Neural cell (in vitro differentiated cells): ENCODE data around the gene MYO18A. TPM values are rescaled to one million over a fixed set of nuclear protein-coding genes. Genes with fewer than 3 reads are reported as not detected.

Experiments
- H2AFZ ChIP-seq: fragments of 200-600, 300-800 bp; sonication (generic), shearing (Covaris generic); 2 replicates; pipeline ENCODE4 v1.6.0; 2014; ENCODE audit warnings: low read depth, mild to moderate bottlenecking, antibody characterized with exemption, low read length, moderate library complexity
- H3F3A ChIP-seq: fragments of 200-600 bp; shearing (Covaris generic); 2 replicates; pipeline ENCODE4 v1.6.1; 2016; ENCODE audit warnings: mild to moderate bottlenecking, moderate library complexity, mixed read lengths, antibody characterized with exemption, low read length; ENCODE audit not compliant: insufficient read depth, poor library complexity, severe bottlenecking
- H3K27ac ChIP-seq: fragments of 200-600, 300-800 bp; sonication (generic), shearing (Covaris generic); 2 replicates; pipeline ENCODE4 v1.5.1; 2014; ENCODE audit warnings: mild to moderate bottlenecking, low read length, moderate library complexity
- H3K27me3 ChIP-seq: fragments of 300-800, 200-600 bp; sonication (generic), shearing (Covaris generic); 2 replicates; pipeline ENCODE4 v1.6.0; 2014; ENCODE audit warnings: mild to moderate bottlenecking, low read depth, low read length, moderate library complexity; ENCODE audit not compliant: insufficient read depth
- H3K36me3 ChIP-seq: fragments of 300-800, 200-600 bp; sonication (generic), shearing (Covaris generic); 2 replicates; pipeline ENCODE4 v1.5.1; 2014; ENCODE audit warnings: mild to moderate bottlenecking, antibody characterized with exemption, low read length, moderate library complexity; ENCODE audit not compliant: insufficient read depth
- H3K4me2 ChIP-seq: fragments of 300-800, 200-600 bp; sonication (generic), shearing (Covaris generic); 2 replicates; pipeline ENCODE4 v1.6.0; 2014; ENCODE audit warnings: mild to moderate bottlenecking, low read length
- H3K4me3 ChIP-seq: fragments of 300-800, 200-600 bp; sonication (generic), shearing (Covaris generic); 2 replicates; pipeline ENCODE4 v1.5.1; 2014; ENCODE audit warnings: mild to moderate bottlenecking, low read length, moderate library complexity
- H3K79me2 ChIP-seq: fragments of 200-600 bp; shearing (Covaris generic); replicated peaks from 2 replicates; pipeline ENCODE4 v1.6.0; 2014; ENCODE audit warnings: mild to moderate bottlenecking, low read length, moderate library complexity; ENCODE audit not compliant: insufficient read depth
- H3K9ac ChIP-seq: fragments of 300-800, 200-600 bp; sonication (generic), shearing (Covaris generic); 2 replicates; pipeline ENCODE4 v1.6.1; 2016; ENCODE audit warnings: mild to moderate bottlenecking, low read length, mixed read lengths
- H3K9me2 ChIP-seq: fragments of 200-600 bp; shearing (Covaris generic); 2 replicates; pipeline ENCODE4 v1.6.1; 2016; ENCODE audit warnings: mild to moderate bottlenecking, low read length, mixed read lengths; ENCODE audit not compliant: insufficient read depth
- H3K9me3 ChIP-seq: fragments of 200-600, 300-800 bp; sonication (generic), shearing (Covaris generic); 2 replicates; pipeline ENCODE4 v1.6.1; 2016; ENCODE audit warnings: mild to moderate bottlenecking, mixed run types, low read length, moderate library complexity, mixed read lengths
- H4K20me1 ChIP-seq: fragments of 200-600 bp; shearing (Covaris generic); 2 replicates; pipeline ENCODE4 v1.6.1; 2016; ENCODE audit warnings: mild to moderate bottlenecking, mixed run types; ENCODE audit not compliant: insufficient read depth
- CTCF ChIP-seq: fragments of 450-650 bp; IDR thresholded peaks from 2 replicates; pipeline ENCODE4 v1.5.1; 2014; ENCODE audit warnings: antibody characterized with exemption, mild to moderate bottlenecking, moderate library complexity; ENCODE audit not compliant: poor library complexity, severe bottlenecking
- EP300 ChIP-seq: fragments of 450-650 bp; conservative IDR thresholded peaks from 2 replicates; pipeline ENCODE4 v1.6.1; 2014; ENCODE audit warnings: antibody characterized with exemption, mild to moderate bottlenecking, moderate library complexity; ENCODE audit not compliant: poor library complexity, severe bottlenecking
- EZH2 ChIP-seq: fragments of 200-600, 300-800 bp; shearing (Covaris generic), sonication (generic); IDR thresholded peaks from 2 replicates; pipeline ENCODE4 v1.6.1; 2014; ENCODE audit warnings: antibody characterized with exemption, low read length, borderline replicate concordance, mild to moderate bottlenecking; ENCODE audit not compliant: insufficient read depth, poor library complexity, severe bottlenecking
- MXI1 ChIP-seq: fragments of 450-650 bp; conservative IDR thresholded peaks from 2 replicates; pipeline ENCODE4 v1.6.1; 2014; ENCODE audit warnings: antibody characterized with exemption, mild to moderate bottlenecking; ENCODE audit not compliant: poor library complexity, severe bottlenecking
- POLR2AphosphoS5 ChIP-seq: IDR thresholded peaks from 2 replicates; pipeline ENCODE4 v1.6.1; 2012
- RAD21 ChIP-seq: fragments of 450-650 bp; conservative IDR thresholded peaks from 2 replicates; pipeline ENCODE4 v1.6.1; 2014; ENCODE audit warnings: antibody characterized with exemption, mild to moderate bottlenecking, moderate library complexity
- REST ChIP-seq: IDR thresholded peaks from 2 replicates; pipeline ENCODE4 v1.6.1; 2012; ENCODE audit warnings: borderline replicate concordance
- SMC3 ChIP-seq: fragments of 450-650 bp; conservative IDR thresholded peaks from 2 replicates; pipeline ENCODE4 v1.6.1; 2014; ENCODE audit warnings: antibody characterized with exemption, mild to moderate bottlenecking, moderate library complexity; ENCODE audit not compliant: poor library complexity
- TAF1 ChIP-seq: IDR thresholded peaks from 2 replicates; pipeline ENCODE4 v1.6.1; 2012; ENCODE audit warnings: low read depth
- polyA plus RNA-seq: library from polyadenylated mRNA; depleted of rRNA; stranded (reverse); fragments of >200 nt; gene quantifications from 2 replicates; pipeline ENCODE4 v1.2.3, GENCODE V29; 2014

The MYO18A gene
- polyA plus RNA-seq, 1 donor from 2014 or later: 21.6 TPM

- Histone ChIP-seq H4K20me1 (no peaks in the 10 kb centered on the region), H3K27me3 (no peaks in the 10 kb centered on the region), H3K4me3 (no peak overlapping the region), H2AFZ (no peak overlapping the region), H3K9me2 (no peaks in the 10 kb centered on the region), H3K9ac (no peak overlapping the region), H3K79me2 (no peaks in the 10 kb centered on the region), H3F3A (peaks cover 3% of the 10 kb centered on the region), H3K4me2 (no peak overlapping the region), H3K9me3 (peaks cover 2% of the 10 kb centered on the region), H3K27ac (peak overlapping the region; percentile 50), H3K36me3 (no peaks in the 10 kb centered on the region)
- no peak for TF ChIP-seq REST
- TF ChIP-seq EZH2: no peak
- no peak for TF ChIP-seq TAF1
- no peak for TF ChIP-seq CTCF
- no peak for TF ChIP-seq RAD21
- no peak for TF ChIP-seq MXI1
- no peak for TF ChIP-seq POLR2AphosphoS5
- TF ChIP-seq SMC3: no peak
- no peak for TF ChIP-seq EP300
These were observed 140.2 kb downstream of the MYO18A start for GRCh38 chr17:29039764-29040598.

- H3F3A ChIP-seq: peaks cover 3% of the 10 kb centered on the region
- peak overlapping the region; percentile 90 for H3K4me2 ChIP-seq
- TF ChIP-seq CTCF: no peak
- peak; percentile 39 for TF ChIP-seq RAD21
- TF ChIP-seq TAF1: peak; percentile 84
- peak; percentile 75 for TF ChIP-seq EP300
- TF ChIP-seq EZH2: no peak
- TF ChIP-seq REST: peak; percentile 83
- TF ChIP-seq MXI1: peak; percentile 22
- no peak for TF ChIP-seq SMC3
- TF ChIP-seq POLR2AphosphoS5: peak; percentile 91
- peak overlapping the region; percentile 57 for H3K4me3 ChIP-seq
- H2AFZ ChIP-seq: peak overlapping the region; percentile 54
- peak overlapping the region; percentile 77 for H3K9ac ChIP-seq
- H3K27me3 ChIP-seq: no peaks in the 10 kb centered on the region
- no peaks in the 10 kb centered on the region for H3K79me2 ChIP-seq
- H4K20me1 ChIP-seq: no peaks in the 10 kb centered on the region
- H3K27ac ChIP-seq: peak overlapping the region; percentile 97
- H3K36me3 ChIP-seq: no peaks in the 10 kb centered on the region
- H3K9me3 ChIP-seq: peaks cover 6% of the 10 kb centered on the region
- no peaks in the 10 kb centered on the region for H3K9me2 ChIP-seq
These were observed 142.0 kb downstream of the MYO18A start for GRCh38 chr17:29038085-29038795.
